Mesenchymal stem cell (in vitro differentiated cells and primary cell): Measurements from ENCODE around the gene CHD9.

Experiments
- DNase-seq: peaks from one replicate; pipeline ENCODE4 v3.0.0-alpha.2; 2013
- H2AFZ ChIP-seq: one replicate; pipeline ENCODE4 v1.6.1; 2013; ENCODE audit warnings: low read depth, mild to moderate bottlenecking, control low read depth, inconsistent platforms, low read length, moderate library complexity
- H2AK5ac ChIP-seq: 2 replicates; pipeline ENCODE4 v1.6.1; 2013; ENCODE audit warnings: low read length, moderate library complexity, mild to moderate bottlenecking, inconsistent platforms; ENCODE audit not compliant: severe bottlenecking
- H2BK120ac ChIP-seq: one replicate; pipeline ENCODE4 v1.6.1; 2013; ENCODE audit warnings: low read depth, mild to moderate bottlenecking, inconsistent platforms, low read length, moderate library complexity
- H2BK12ac ChIP-seq, 2 experiments: one replicate each; pipeline ENCODE4 v1.6.1; 2013; ENCODE audit warnings: inconsistent platforms in 2 of 2, low read length in 2 of 2, mild to moderate bottlenecking in 2 of 2, moderate library complexity in 2 of 2, control low read depth in 1 of 2
- H2BK15ac ChIP-seq: one replicate; pipeline ENCODE4 v1.6.1; 2013; ENCODE audit warnings: mild to moderate bottlenecking, low read depth, inconsistent platforms; ENCODE audit not compliant: poor library complexity, severe bottlenecking
- H2BK5ac ChIP-seq: 2 replicates; pipeline ENCODE4 v1.6.1; 2013; ENCODE audit warnings: low read depth, mild to moderate bottlenecking, low read length, control low read depth, inconsistent platforms; ENCODE audit not compliant: poor library complexity, severe bottlenecking
- H3K14ac ChIP-seq, 2 experiments: one replicate each; pipeline ENCODE4 v1.6.1; 2013; ENCODE audit warnings: inconsistent platforms in 2 of 2, low read length in 2 of 2, control low read depth in 1 of 2, mild to moderate bottlenecking in 1 of 2, moderate library complexity in 1 of 2
- H3K18ac ChIP-seq, 2 experiments: one replicate each; pipeline ENCODE4 v1.6.1; 2013; ENCODE audit warnings: inconsistent platforms in 2 of 2, low read length in 2 of 2, control low read depth in 1 of 2, low read depth in 1 of 2, mild to moderate bottlenecking in 1 of 2
- H3K23ac ChIP-seq, 2 experiments: one replicate each; pipeline ENCODE4 v1.6.1; 2013; ENCODE audit warnings: inconsistent platforms in 2 of 2, low read length in 2 of 2, mild to moderate bottlenecking in 2 of 2, moderate library complexity in 2 of 2, control low read depth in 1 of 2
- H3K27ac ChIP-seq: 2 replicates; pipeline ENCODE4 v1.5.1; 2013; ENCODE audit warnings: mild to moderate bottlenecking, moderate library complexity, low read length, control low read depth, inconsistent platforms; ENCODE audit not compliant: poor library complexity, severe bottlenecking
- H3K27me3 ChIP-seq, 2 experiments: 2 replicates each; pipeline versions ENCODE4 v1.6.1 to v1.7.0; 2013; ENCODE audit warnings: low read length in 2 of 2, mild to moderate bottlenecking in 2 of 2, moderate library complexity in 2 of 2, control low read depth in 1 of 2, inconsistent platforms in 1 of 2; ENCODE audit not compliant: control insufficient read depth in 1 of 2, insufficient read depth in 1 of 2
- H3K36me3 ChIP-seq, 2 experiments: 2 replicates each; pipeline versions ENCODE4 v1.6.1 to v1.7.0; 2013; ENCODE audit warnings: low read length in 2 of 2, control low read depth in 1 of 2, inconsistent platforms in 1 of 2, low read depth in 1 of 2, mild to moderate bottlenecking in 1 of 2; ENCODE audit not compliant: insufficient read depth in 2 of 2, control insufficient read depth in 1 of 2
- H3K4ac ChIP-seq, 2 experiments: one replicate each; pipeline ENCODE4 v1.6.1; 2013; ENCODE audit warnings: inconsistent platforms in 2 of 2, low read length in 2 of 2, mild to moderate bottlenecking in 2 of 2, moderate library complexity in 2 of 2, control low read depth in 1 of 2, low read depth in 1 of 2
- H3K4me1 ChIP-seq: 2 replicates; pipeline ENCODE4 v1.6.1; 2013; ENCODE audit warnings: low read depth, low read length, control low read depth; ENCODE audit not compliant: control insufficient read depth, insufficient read depth
- H3K4me2 ChIP-seq: 2 replicates; pipeline ENCODE4 v1.6.1; 2013; ENCODE audit warnings: low read length, mild to moderate bottlenecking, inconsistent platforms; ENCODE audit not compliant: poor library complexity, severe bottlenecking
- H3K4me3 ChIP-seq, 2 experiments: 2 replicates each; pipeline versions ENCODE4 v1.5.1 to v1.7.0; 2013; ENCODE audit warnings: low read length in 2 of 2, mild to moderate bottlenecking in 2 of 2, control low read depth in 1 of 2, low read depth in 1 of 2; ENCODE audit not compliant: insufficient read depth in 1 of 2
- H3K79me1 ChIP-seq: replicated peaks from 2 replicates; pipeline ENCODE4 v1.6.1; 2013; ENCODE audit warnings: mild to moderate bottlenecking, control low read depth, low read length, inconsistent platforms; ENCODE audit not compliant: poor library complexity, severe bottlenecking
- H3K9ac ChIP-seq: 2 replicates; pipeline ENCODE4 v1.7.0; 2013; ENCODE audit warnings: mild to moderate bottlenecking, low read length, moderate library complexity
- H3K9me3 ChIP-seq: 2 replicates; pipeline ENCODE4 v1.7.0; 2013; ENCODE audit warnings: mild to moderate bottlenecking, low read length; ENCODE audit not compliant: control insufficient read depth
- H4K8ac ChIP-seq: one replicate; pipeline ENCODE4 v1.6.1; 2013; ENCODE audit warnings: inconsistent platforms, mild to moderate bottlenecking, low read length, moderate library complexity
- H4K91ac ChIP-seq: one replicate; pipeline ENCODE4 v1.6.1; 2013; ENCODE audit warnings: mild to moderate bottlenecking, low read length, inconsistent platforms
- WGBS: methylation state at CpG from one replicate; pipeline ENCODE4 v1.1.7; 2013; ENCODE audit warnings: mixed read lengths; 5-methylcytosine and 5-hydroxymethylcytosine counted together

The CHD9 gene

GRCh38 chr16:53064081-53064578 is 9.3 kb downstream of the CHD9 start:
- no peak overlapping the region for H2BK12ac ChIP-seq
- WGBS = 100% methylated on average over 1 of the region's 1 CpG

GRCh38 chr16:53065461-53066061 is 10.8 kb downstream of the CHD9 start:
- Histone ChIP-seq H3K18ac (no peak overlapping the region), H4K91ac (no peak overlapping the region), H2AFZ (no peak overlapping the region), H3K27me3 (no peaks in the 10 kb centered on the region), H2BK12ac (no peak overlapping the region), H3K79me1 (peaks cover 36% of the 10 kb centered on the region), H4K8ac (no peak overlapping the region), H3K36me3 (peaks cover 11 to 15% of the 10 kb centered on the region in 2 experiments), H3K4me1 (peaks cover 4% of the 10 kb centered on the region), H3K9ac (peak overlapping the region; percentile 30), H2BK5ac (no peak overlapping the region), H2BK120ac (no peak overlapping the region), H2BK15ac (no peak overlapping the region), H3K4me2 (no peak overlapping the region), H3K14ac (no peak overlapping the region), H3K27ac (no peak overlapping the region), H2AK5ac (no peak overlapping the region), H3K4ac (no peak overlapping the region), H3K23ac (no peak overlapping the region), H3K9me3 (no peaks in the 10 kb centered on the region), H3K4me3 (peak overlapping the region in 1 of 2 experiments; percentile 32)
- 94% methylated on average over 5 of the region's 6 CpGs for WGBS
- DNase-seq = no peak

More at GRCh38 chr16:53064081-53064578, 9.3 kb downstream of the CHD9 start:
- Histone ChIP-seq H3K4me3 (no peak overlapping the region), H3K4me2 (no peak overlapping the region), H3K27ac (no peak overlapping the region), H2BK5ac (no peak overlapping the region), H4K91ac (no peak overlapping the region), H3K4ac (no peak overlapping the region), H2BK120ac (peak overlapping the region; percentile 58), H3K27me3 (no peaks in the 10 kb centered on the region), H3K18ac (no peak overlapping the region), H3K9me3 (no peaks in the 10 kb centered on the region), H3K4me1 (peaks cover 4% of the 10 kb centered on the region), H2BK15ac (no peak overlapping the region), H3K23ac (no peak overlapping the region), H2AK5ac (no peak overlapping the region), H2AFZ (no peak overlapping the region), H3K14ac (no peak overlapping the region), H3K79me1 (peaks cover 42% of the 10 kb centered on the region), H4K8ac (peak overlapping the region; percentile 36), H3K36me3 (peaks cover 10 to 12% of the 10 kb centered on the region in 2 experiments), H3K9ac (no peak overlapping the region)
- DNase-seq = no peak

DNA sequence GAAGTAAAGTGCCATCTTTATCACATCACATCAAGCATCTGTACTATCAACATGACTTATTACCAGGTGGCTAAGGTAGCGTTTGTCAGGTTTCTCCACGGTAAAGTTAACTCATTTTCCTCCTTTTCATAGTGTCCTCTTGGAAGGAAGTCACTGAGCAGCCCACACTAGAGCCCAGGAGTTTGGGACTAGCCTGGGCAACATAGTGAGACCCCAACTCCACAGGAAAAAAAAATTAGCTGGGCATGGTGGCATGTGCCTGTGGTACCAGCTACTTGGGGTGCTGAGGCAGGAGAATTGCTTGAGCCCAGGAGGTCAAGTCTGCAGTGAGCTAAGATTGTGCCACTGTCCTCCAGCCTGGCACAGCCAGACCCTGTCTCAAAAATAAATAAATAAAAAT is 12.9 kb downstream of the CHD9 start:
- DNase-seq = no peak
- no peak overlapping the region for H3K27ac ChIP-seq
- no peak overlapping the region for H2BK12ac ChIP-seq
- H3K23ac ChIP-seq = no peak overlapping the region
- no peak overlapping the region for H3K4ac ChIP-seq
- H2AK5ac ChIP-seq = no peak overlapping the region
- no peaks in the 10 kb centered on the region for H3K9me3 ChIP-seq
- H3K79me1 ChIP-seq = peaks cover 34% of the 10 kb centered on the region
- no peak overlapping the region for H3K14ac ChIP-seq
- WGBS = 100% methylated on average over 2 of the region's 2 CpGs
- H2BK120ac ChIP-seq = no peak overlapping the region
- no peak overlapping the region for H2BK15ac ChIP-seq
- no peak overlapping the region for H3K9ac ChIP-seq
- no peak overlapping the region for H3K4me3 ChIP-seq
- no peaks in the 10 kb centered on the region for H3K27me3 ChIP-seq
- no peak overlapping the region for H4K8ac ChIP-seq
- H4K91ac ChIP-seq = no peak overlapping the region
- H2BK5ac ChIP-seq = no peak overlapping the region
- no peak overlapping the region for H3K4me2 ChIP-seq
- H3K18ac ChIP-seq = no peak overlapping the region
- peaks cover 9 to 15% of the 10 kb centered on the region in 2 experiments for H3K36me3 ChIP-seq
- H3K4me1 ChIP-seq = peaks cover 6% of the 10 kb centered on the region
- no peak overlapping the region for H2AFZ ChIP-seq

DNA sequence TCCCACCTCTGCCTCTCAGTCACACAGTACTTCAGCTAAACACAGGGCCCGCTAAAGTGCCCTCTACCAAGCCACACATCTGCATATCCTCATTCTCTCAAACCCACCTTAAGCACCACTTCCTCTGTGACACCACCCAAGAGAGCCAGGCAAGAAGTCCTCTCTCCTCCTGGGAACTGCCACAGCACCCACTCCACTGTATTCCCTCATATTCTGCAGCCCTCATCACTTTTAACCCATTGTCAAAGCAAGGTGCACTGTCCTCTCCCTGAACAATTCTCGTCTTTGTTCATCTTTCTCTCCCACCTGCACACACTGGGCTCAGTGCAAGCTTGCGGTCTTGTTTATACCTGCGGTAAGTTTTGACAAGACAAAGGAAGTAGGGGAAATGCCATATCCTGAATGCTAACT is 13.6 kb downstream of the CHD9 start:
- Histone ChIP-seq H4K91ac (no peak overlapping the region), H2BK12ac (no peak overlapping the region), H3K9ac (no peak overlapping the region), H3K4me2 (no peak overlapping the region), H4K8ac (no peak overlapping the region), H3K9me3 (no peaks in the 10 kb centered on the region), H2BK5ac (no peak overlapping the region), H2BK120ac (no peak overlapping the region), H3K79me1 (peaks cover 32% of the 10 kb centered on the region), H2AK5ac (no peak overlapping the region), H3K18ac (no peak overlapping the region), H3K4me1 (peaks cover 6% of the 10 kb centered on the region), H3K14ac (no peak overlapping the region), H3K27me3 (no peaks in the 10 kb centered on the region), H2AFZ (no peak overlapping the region), H3K4me3 (no peak overlapping the region), H3K27ac (no peak overlapping the region), H2BK15ac (no peak overlapping the region), H3K23ac (peak overlapping the region in 1 of 2 experiments; percentile 35), H3K36me3 (peaks cover 9 to 15% of the 10 kb centered on the region in 2 experiments), H3K4ac (no peak overlapping the region)
- no peak for DNase-seq
- over 99% methylated on average over 4 of the region's 4 CpGs for WGBS
